GM23338 (cell line): ENCODE results near the gene NSD2. TPM values are rescaled to one million over a fixed set of nuclear protein-coding genes. Genes with fewer than 3 reads are reported as not detected.

Experiments
- ATAC-seq: fragments of 200-7000 bp; cut with Tn5 transposase; 3 replicates; pipeline ENCODE4 v1.9.1; 2020
- DNase-seq: peaks from one replicate; pipeline ENCODE4 v3.0.0-alpha.2; 2015; ENCODE audit warnings: low spot score
- H2AFZ ChIP-seq: fragments of 200-600 bp; sonication (generic); 2 replicates; pipeline ENCODE4 v1.8.0; 2016; ENCODE audit warnings: antibody characterized with exemption, mild to moderate bottlenecking, moderate library complexity
- H3F3A ChIP-seq: fragments of 200-600 bp; sonication (generic); replicated peaks from 2 replicates; pipeline ENCODE4 v1.8.0; 2017; ENCODE audit warnings: antibody characterized with exemption, mixed run types, low read depth
- H3K27ac ChIP-seq: fragments of 200-600 bp; sonication (generic); 2 replicates; pipeline ENCODE4 v1.6.1; 2016; ENCODE audit warnings: low read depth
- H3K27me3 ChIP-seq: fragments of 200-600 bp; sonication (generic); 2 replicates; pipeline ENCODE4 v1.8.0; 2016; ENCODE audit warnings: mild to moderate bottlenecking, mixed run types, moderate library complexity; ENCODE audit not compliant: insufficient read depth
- H3K36me3 ChIP-seq: fragments of 200-600 bp; sonication (generic); 2 replicates; pipeline ENCODE4 v1.8.0; 2016; ENCODE audit warnings: mild to moderate bottlenecking; ENCODE audit not compliant: insufficient read depth
- H3K4me1 ChIP-seq: fragments of 200-600 bp; sonication (generic); 2 replicates; pipeline ENCODE4 v1.8.0; 2016; ENCODE audit warnings: mild to moderate bottlenecking, moderate library complexity; ENCODE audit not compliant: insufficient read depth
- H3K4me2 ChIP-seq: fragments of 200-600 bp; sonication (generic); 2 replicates; pipeline ENCODE4 v1.7.1; 2017; ENCODE audit warnings: mixed run types
- H3K4me3 ChIP-seq: fragments of 200-600 bp; sonication (generic); 2 replicates; pipeline ENCODE4 v1.6.1; 2016; ENCODE audit warnings: mixed run types
- H3K79me2 ChIP-seq: fragments of 200-600 bp; sonication (generic); replicated peaks from 2 replicates; pipeline ENCODE4 v1.8.0; 2017; ENCODE audit warnings: mild to moderate bottlenecking; ENCODE audit not compliant: insufficient read depth
- H3K9me2 ChIP-seq: fragments of 200-600 bp; sonication (generic); 2 replicates; pipeline ENCODE4 v1.8.0; 2017; ENCODE audit not compliant: insufficient read depth
- H4K20me1 ChIP-seq: fragments of 200-600 bp; sonication (generic); replicated peaks from 2 replicates; pipeline ENCODE4 v1.8.0; 2017; ENCODE audit warnings: mild to moderate bottlenecking; ENCODE audit not compliant: insufficient read depth
- H3K27ac Mint-ChIP-seq: 2 replicates; pipeline ENCODE4 v1.8.0; 2020; ENCODE audit warnings: inconsistent platforms, mild to moderate bottlenecking, moderate library complexity, mixed read lengths
- H3K27me3 Mint-ChIP-seq: 3 replicates; pipeline ENCODE4 v1.8.0; 2022; ENCODE audit warnings: low read depth, mild to moderate bottlenecking, moderate library complexity, mixed read lengths, inconsistent platforms; ENCODE audit not compliant: insufficient read depth, poor library complexity
- H3K36me3 Mint-ChIP-seq: 3 replicates; pipeline ENCODE4 v1.8.0; 2021; ENCODE audit warnings: low read depth, mild to moderate bottlenecking, inconsistent platforms, moderate library complexity, mixed read lengths
- H3K4me1 Mint-ChIP-seq: 3 replicates; pipeline ENCODE4 v1.8.0; 2020; ENCODE audit warnings: mild to moderate bottlenecking, inconsistent platforms, mixed read lengths
- H3K4me3 Mint-ChIP-seq: 3 replicates; pipeline ENCODE4 v1.8.0; 2021; ENCODE audit warnings: moderate library complexity, mild to moderate bottlenecking, inconsistent platforms, mixed read lengths
- H3K9me3 Mint-ChIP-seq: 3 replicates; pipeline ENCODE4 v1.8.0; 2020; ENCODE audit warnings: moderate library complexity, mild to moderate bottlenecking, inconsistent platforms, mixed read lengths
- CREB1 ChIP-seq: fragments of 250-450 bp; sonication (Bioruptor Pico); IDR thresholded peaks from 2 replicates; pipeline ENCODE4 v1.5.0; 2020; ENCODE audit warnings: low read depth, mild to moderate bottlenecking, moderate library complexity
- EZH2 ChIP-seq: fragments of 200-600 bp; sonication (generic); IDR thresholded peaks from one replicate; pipeline ENCODE4 v1.8.0; 2017; ENCODE audit warnings: antibody characterized with exemption, mild to moderate bottlenecking, low read depth; ENCODE audit not compliant: unreplicated experiment
- EZH2phosphoT487 ChIP-seq: fragments of 200-600 bp; sonication (generic); IDR thresholded peaks from one replicate; pipeline ENCODE4 v1.8.1; 2018; ENCODE audit warnings: antibody characterized with exemption; ENCODE audit not compliant: unreplicated experiment
- JUNB ChIP-seq: IDR thresholded peaks from one replicate; pipeline ENCODE4 v1.6.1; 2016; ENCODE audit warnings: antibody characterized with exemption; ENCODE audit not compliant: unreplicated experiment
- POLR2AphosphoS5 ChIP-seq: IDR thresholded peaks from 2 replicates; pipeline ENCODE4 v1.6.1; 2016; ENCODE audit warnings: antibody characterized with exemption, low read depth
- STAT1 ChIP-seq: IDR thresholded peaks from one replicate; pipeline ENCODE4 v1.6.1; 2016; ENCODE audit warnings: antibody characterized with exemption; ENCODE audit not compliant: unreplicated experiment
- ZNF114 ChIP-seq: fragments of 250-450 bp; sonication (Bioruptor Pico); IDR thresholded peaks from 2 replicates; pipeline ENCODE4 v1.5.0; 2020; ENCODE audit warnings: mild to moderate bottlenecking, moderate library complexity
- ZNF331 ChIP-seq: fragments of 250-450 bp; sonication (Bioruptor Pico); IDR thresholded peaks from 2 replicates; pipeline ENCODE4 v1.5.0; 2020; ENCODE audit warnings: low read depth, mild to moderate bottlenecking, moderate library complexity
- polyA plus RNA-seq: library from polyadenylated mRNA; unstranded; fragments of >200 nt; fragmentation: Nextera tagmentation; extraction: Ambion mirVana; gene quantifications from 2 replicates; pipeline ENCODE4 v1.2.1, GENCODE V29; 2016
- total RNA-seq: library from RNA; depleted of rRNA; stranded (reverse); fragments of >200 nt; shearing (Covaris generic); gene quantifications from 2 replicates; pipeline ENCODE4 v1.2.3, GENCODE V29; 2014
- TF ChIP-seq, protein P1 (sequence below): fragments of 250-450 bp; sonication (Bioruptor Pico); IDR thresholded peaks from 2 replicates; pipeline ENCODE4 v1.5.0; 2020; ENCODE audit warnings: mild to moderate bottlenecking, moderate library complexity

Gene NSD2
- total and polyA plus RNA-seq, 2 experiments from 2014 or later, result 33.5 to 84.4 TPM

DNA sequence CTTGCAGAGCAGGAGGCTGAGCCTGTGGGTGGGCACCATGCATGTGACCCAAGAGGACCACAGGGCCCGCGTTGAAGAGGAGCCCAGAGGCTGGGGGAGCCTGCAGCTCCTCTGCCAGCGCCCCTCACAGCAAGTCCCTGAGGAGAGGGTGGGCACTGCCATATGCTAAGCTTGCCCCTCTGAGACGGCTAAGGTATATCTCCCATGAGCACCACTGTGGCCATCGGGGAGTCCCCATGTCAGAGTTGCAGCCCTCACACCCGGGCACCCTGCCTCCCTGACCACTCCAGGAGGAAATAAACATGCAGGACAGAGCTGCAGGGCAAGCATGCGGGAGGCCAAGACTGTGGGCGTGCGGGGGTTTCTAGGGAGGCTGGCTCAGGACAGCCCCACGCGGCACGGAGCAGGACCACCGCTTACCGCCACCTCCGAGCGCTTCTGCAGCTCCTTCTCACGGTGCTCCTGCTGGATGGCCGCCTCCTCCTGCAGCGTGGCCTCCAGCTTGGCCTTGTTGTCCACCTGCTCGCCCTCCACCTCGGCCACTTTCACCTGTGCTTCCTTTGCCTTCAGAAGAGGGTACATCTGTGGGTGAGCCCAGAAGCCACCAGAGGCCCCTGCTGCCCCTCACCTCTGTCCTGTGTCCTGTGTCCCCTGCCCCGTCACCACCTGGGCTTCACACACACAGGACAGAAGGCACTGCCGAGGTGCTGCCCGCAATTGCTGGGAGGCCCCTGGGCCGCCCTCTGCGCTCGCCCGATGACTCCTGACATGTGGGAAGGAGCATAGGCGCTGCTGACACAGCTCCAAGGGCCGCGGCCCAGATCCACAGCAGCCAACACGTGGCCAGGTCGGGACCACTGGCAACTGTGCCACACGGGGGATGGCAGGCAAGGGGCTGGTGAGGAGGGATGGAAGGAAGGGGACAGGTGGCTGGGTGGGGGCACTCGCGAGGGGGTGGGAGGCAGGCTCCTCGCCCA lies 48.3 kb upstream of the NSD2 start:
- H3K36me3 ChIP-seq, result peaks cover 24% of the 10 kb centered on the region
- Mint-ChIP-seq H3K9me3 (peaks cover 3% of the 10 kb centered on the region; the same call in 2 of the 3 replicates), H3K27me3 (peaks cover 9% of the 10 kb centered on the region), H3K36me3 (peaks cover 66% of the 10 kb centered on the region), H3K4me3 (no peak overlapping the region), H3K4me1 (no peaks in the 10 kb centered on the region), H3K27ac (no peak overlapping the region)
- TF ChIP-seq POLR2AphosphoS5, result no peak
- TF ChIP-seq EZH2, result no peak
- H4K20me1 ChIP-seq, result peaks cover 5% of the 10 kb centered on the region; the same call in 1 of the 2 replicates
- no peaks in the 10 kb centered on the region for H3F3A ChIP-seq
- no peaks in the 10 kb centered on the region for H3K27me3 ChIP-seq
- ATAC-seq, result no peak
- no peak overlapping the region for H3K4me2 ChIP-seq
- no peak overlapping the region for H3K4me3 ChIP-seq
- no peak overlapping the region for H2AFZ ChIP-seq
- no peaks in the 10 kb centered on the region for H3K9me2 ChIP-seq
- no peaks in the 10 kb centered on the region for H3K4me1 ChIP-seq
- no peak overlapping the region for H3K27ac ChIP-seq
- no peak for DNase-seq
- H3K79me2 ChIP-seq, result no peaks in the 10 kb centered on the region

DNA sequence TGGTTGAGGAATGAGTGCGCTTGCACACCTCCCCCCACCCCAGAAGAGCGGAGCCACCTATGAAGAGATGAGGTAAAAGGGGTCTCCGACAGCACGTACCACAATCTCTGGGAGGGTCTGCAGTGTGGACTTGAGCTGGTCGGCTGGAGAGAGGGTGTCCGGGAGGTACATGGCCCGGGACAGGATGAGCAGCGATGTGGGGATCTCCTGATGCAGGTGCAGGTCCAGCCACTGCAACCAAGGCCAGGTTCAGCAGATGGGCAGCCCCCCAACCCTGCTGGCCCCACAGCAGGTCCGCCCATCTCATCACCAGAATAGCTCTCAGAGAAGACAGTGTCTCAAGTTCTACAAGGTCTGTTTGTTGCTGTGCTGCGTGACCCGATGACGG lies 47.7 kb upstream of the NSD2 start:
- no peaks in the 10 kb centered on the region for H3K79me2 ChIP-seq
- DNase-seq (no peak), ATAC-seq (no peak)
- H4K20me1 ChIP-seq, result peaks cover 5% of the 10 kb centered on the region; the same call in 1 of the 2 replicates
- H3K4me1 ChIP-seq, result no peaks in the 10 kb centered on the region
- no peak overlapping the region for H2AFZ ChIP-seq
- no peaks in the 10 kb centered on the region for H3F3A ChIP-seq
- peaks cover 62% of the 10 kb centered on the region for H3K36me3 Mint-ChIP-seq
- no peak overlapping the region for H3K4me3 ChIP-seq
- no peak overlapping the region for H3K27ac Mint-ChIP-seq
- no peak overlapping the region for H3K4me2 ChIP-seq
- TF ChIP-seq CREB1, result no peak
- no peak for TF ChIP-seq EZH2phosphoT487
- no peak for TF ChIP-seq POLR2AphosphoS5
- TF ChIP-seq STAT1, result no peak
- no peaks in the 10 kb centered on the region for H3K9me2 ChIP-seq
- H3K27ac ChIP-seq, result no peak overlapping the region
- no peak overlapping the region for H3K4me3 Mint-ChIP-seq
- no peaks in the 10 kb centered on the region for H3K27me3 ChIP-seq
- H3K27me3 Mint-ChIP-seq, result peaks cover 9% of the 10 kb centered on the region
- H3K9me3 Mint-ChIP-seq, result peaks cover 3% of the 10 kb centered on the region; the same call in 2 of the 3 replicates
- peaks cover 19% of the 10 kb centered on the region for H3K36me3 ChIP-seq
- H3K4me1 Mint-ChIP-seq, result no peaks in the 10 kb centered on the region

DNA sequence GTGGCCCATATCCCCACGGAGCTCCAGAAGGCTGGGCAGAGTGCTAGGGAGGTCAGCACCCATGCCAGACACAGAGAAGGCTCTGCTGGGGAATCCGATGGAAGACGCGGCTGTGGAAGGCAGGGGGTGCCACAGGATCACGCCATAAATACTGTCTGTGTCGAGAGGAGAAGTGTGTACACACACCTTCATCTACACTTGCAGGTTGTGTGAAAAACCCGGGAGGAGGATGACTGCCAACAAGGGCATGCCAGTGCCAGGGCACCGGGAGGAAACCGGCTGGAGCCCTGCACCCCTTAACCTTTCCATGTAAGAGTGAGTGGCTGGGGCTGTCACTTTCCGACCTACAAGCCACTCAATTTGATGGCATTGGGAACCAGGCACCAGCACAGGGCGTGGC lies 46.4 kb upstream of the NSD2 start:
- no peak overlapping the region for H2AFZ ChIP-seq
- TF ChIP-seq STAT1 (no peak), ZNF114 (CRISPR knock-in tag) (no peak), POLR2AphosphoS5 (no peak), ZNF331 (no peak), EZH2 (no peak), JUNB (no peak)
- TF ChIP-seq, protein P1, sequence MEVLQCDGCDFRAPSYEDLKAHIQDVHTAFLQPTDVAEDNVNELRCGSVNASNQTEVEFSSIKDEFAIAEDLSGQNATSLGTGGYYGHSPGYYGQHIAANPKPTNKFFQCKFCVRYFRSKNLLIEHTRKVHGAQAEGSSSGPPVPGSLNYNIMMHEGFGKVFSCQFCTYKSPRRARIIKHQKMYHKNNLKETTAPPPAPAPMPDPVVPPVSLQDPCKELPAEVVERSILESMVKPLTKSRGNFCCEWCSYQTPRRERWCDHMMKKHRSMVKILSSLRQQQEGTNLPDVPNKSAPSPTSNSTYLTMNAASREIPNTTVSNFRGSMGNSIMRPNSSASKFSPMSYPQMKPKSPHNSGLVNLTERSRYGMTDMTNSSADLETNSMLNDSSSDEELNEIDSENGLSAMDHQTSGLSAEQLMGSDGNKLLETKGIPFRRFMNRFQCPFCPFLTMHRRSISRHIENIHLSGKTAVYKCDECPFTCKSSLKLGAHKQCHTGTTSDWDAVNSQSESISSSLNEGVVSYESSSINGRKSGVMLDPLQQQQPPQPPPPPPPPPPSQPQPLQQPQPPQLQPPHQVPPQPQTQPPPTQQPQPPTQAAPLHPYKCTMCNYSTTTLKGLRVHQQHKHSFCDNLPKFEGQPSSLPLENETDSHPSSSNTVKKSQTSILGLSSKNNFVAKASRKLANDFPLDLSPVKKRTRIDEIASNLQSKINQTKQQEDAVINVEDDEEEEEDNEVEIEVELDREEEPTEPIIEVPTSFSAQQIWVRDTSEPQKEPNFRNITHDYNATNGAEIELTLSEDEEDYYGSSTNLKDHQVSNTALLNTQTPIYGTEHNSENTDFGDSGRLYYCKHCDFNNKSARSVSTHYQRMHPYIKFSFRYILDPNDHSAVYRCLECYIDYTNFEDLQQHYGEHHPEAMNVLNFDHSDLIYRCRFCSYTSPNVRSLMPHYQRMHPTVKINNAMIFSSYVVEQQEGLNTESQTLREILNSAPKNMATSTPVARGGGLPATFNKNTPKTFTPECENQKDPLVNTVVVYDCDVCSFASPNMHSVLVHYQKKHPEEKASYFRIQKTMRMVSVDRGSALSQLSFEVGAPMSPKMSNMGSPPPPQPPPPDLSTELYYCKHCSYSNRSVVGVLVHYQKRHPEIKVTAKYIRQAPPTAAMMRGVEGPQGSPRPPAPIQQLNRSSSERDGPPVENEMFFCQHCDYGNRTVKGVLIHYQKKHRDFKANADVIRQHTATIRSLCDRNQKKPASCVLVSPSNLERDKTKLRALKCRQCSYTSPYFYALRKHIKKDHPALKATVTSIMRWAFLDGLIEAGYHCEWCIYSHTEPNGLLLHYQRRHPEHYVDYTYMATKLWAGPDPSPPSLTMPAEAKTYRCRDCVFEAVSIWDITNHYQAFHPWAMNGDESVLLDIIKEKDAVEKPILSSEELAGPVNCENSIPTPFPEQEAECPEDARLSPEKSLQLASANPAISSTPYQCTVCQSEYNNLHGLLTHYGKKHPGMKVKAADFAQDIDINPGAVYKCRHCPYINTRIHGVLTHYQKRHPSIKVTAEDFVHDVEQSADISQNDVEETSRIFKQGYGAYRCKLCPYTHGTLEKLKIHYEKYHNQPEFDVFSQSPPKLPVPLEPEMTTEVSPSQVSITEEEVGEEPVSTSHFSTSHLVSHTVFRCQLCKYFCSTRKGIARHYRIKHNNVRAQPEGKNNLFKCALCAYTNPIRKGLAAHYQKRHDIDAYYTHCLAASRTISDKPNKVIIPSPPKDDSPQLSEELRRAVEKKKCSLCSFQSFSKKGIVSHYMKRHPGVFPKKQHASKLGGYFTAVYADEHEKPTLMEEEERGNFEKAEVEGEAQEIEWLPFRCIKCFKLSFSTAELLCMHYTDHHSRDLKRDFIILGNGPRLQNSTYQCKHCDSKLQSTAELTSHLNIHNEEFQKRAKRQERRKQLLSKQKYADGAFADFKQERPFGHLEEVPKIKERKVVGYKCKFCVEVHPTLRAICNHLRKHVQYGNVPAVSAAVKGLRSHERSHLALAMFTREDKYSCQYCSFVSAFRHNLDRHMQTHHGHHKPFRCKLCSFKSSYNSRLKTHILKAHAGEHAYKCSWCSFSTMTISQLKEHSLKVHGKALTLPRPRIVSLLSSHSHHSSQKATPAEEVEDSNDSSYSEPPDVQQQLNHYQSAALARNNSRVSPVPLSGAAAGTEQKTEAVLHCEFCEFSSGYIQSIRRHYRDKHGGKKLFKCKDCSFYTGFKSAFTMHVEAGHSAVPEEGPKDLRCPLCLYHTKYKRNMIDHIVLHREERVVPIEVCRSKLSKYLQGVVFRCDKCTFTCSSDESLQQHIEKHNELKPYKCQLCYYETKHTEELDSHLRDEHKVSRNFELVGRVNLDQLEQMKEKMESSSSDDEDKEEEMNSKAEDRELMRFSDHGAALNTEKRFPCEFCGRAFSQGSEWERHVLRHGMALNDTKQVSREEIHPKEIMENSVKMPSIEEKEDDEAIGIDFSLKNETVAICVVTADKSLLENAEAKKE, result no peak

More for the DNA sequence above, 46.4 kb upstream of the NSD2 start:
- no peak overlapping the region for H3K27ac Mint-ChIP-seq
- H3K9me3 Mint-ChIP-seq, result peaks cover 10% of the 10 kb centered on the region
- DNase-seq (no peak), ATAC-seq (no peak)
- Histone ChIP-seq H3K36me3 (peaks cover 10% of the 10 kb centered on the region; the same call in 1 of the 2 replicates), H3K4me2 (no peak overlapping the region), H3K9me2 (no peaks in the 10 kb centered on the region), H3K4me1 (no peaks in the 10 kb centered on the region), H3K79me2 (no peaks in the 10 kb centered on the region), H3K27ac (no peak overlapping the region), H3K4me3 (no peak overlapping the region), H3K27me3 (no peaks in the 10 kb centered on the region), H4K20me1 (peaks cover 5% of the 10 kb centered on the region; the same call in 1 of the 2 replicates), H3F3A (no peaks in the 10 kb centered on the region; the same call in 1 of the 2 replicates)
- H3K4me1 Mint-ChIP-seq, result peaks cover 5% of the 10 kb centered on the region
- H3K36me3 Mint-ChIP-seq, result peaks cover 57% of the 10 kb centered on the region
- no peak overlapping the region for H3K4me3 Mint-ChIP-seq
- H3K27me3 Mint-ChIP-seq, result peaks cover 14% of the 10 kb centered on the region
